Measurements from ENCODE around the gene SLC35C1. TPM values are rescaled to one million over a fixed set of nuclear protein-coding genes. Genes with fewer than 3 reads are reported as not detected.

SLC35C1 gene
- total and polyA plus RNA-seq, 2 of the 13 experiments (the other 11 are each of a cell fraction or from before 2014, with no cell fraction given), result 2.9 to 7.0 TPM

DNA sequence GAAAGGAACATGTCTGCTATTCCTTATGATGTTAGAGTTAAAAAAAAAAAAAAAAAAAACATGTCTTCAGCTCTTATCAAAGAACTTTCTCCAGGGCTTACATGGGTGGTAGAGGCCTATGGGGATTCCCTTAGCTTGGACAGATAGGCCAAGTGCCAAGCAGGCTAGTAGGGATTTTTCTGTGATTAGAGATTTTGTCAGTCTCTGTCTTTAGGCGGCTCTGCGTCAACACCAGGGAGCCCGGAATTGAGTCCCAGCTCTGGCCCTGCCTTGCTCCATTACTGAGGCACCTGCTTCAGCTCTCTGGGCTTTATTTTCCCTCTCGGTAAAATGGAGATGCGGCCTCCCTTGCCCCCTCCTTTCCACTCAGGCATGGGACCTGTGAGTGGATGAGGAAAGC lies 55.4 kb downstream of the SLC35C1 start:
- TF ChIP-seq STAT6 (CRISPR knock-in tag; IDR thresholded peaks at IDR 0.05; ENCODE audit: borderline replicate concordance) (no peak), ZNF605 (CRISPR knock-in tag; IDR thresholded peaks at IDR 0.05) (no peak), ZNF501 (CRISPR knock-in tag; IDR thresholded peaks at IDR 0.05) (no peak), HMG20A (CRISPR knock-in tag; IDR thresholded peaks at IDR 0.05; ENCODE audit: borderline replicate concordance) (no peak), REXO4 (CRISPR knock-in tag; IDR thresholded peaks at IDR 0.05; ENCODE audit: borderline replicate concordance) (no peak), ZFP1 (CRISPR knock-in tag; IDR thresholded peaks at IDR 0.05) (no peak), NFRKB (IDR thresholded peaks at IDR 0.05) (no peak), LCORL (IDR thresholded peaks at IDR 0.05) (no peak), LCORL (CRISPR knock-in tag; IDR thresholded peaks at IDR 0.05) (no peak), NCOA5 (CRISPR knock-in tag; IDR thresholded peaks at IDR 0.05) (no peak), SRSF9 (IDR thresholded peaks at IDR 0.05; ENCODE audit: borderline replicate concordance, insufficient read depth, low read depth, low read length, poor library complexity, severe bottlenecking) (no peak), ESRRA (CRISPR knock-in tag; IDR thresholded peaks at IDR 0.05; ENCODE audit: low read depth) (no peak), ZNF841 (CRISPR knock-in tag; IDR thresholded peaks at IDR 0.05; ENCODE audit: borderline replicate concordance) (no peak), TFDP2 (CRISPR knock-in tag; IDR thresholded peaks at IDR 0.05) (no peak), SNAI1 (CRISPR knock-in tag; IDR thresholded peaks at IDR 0.05; ENCODE audit: borderline replicate concordance) (no peak), YEATS4 (CRISPR knock-in tag; IDR thresholded peaks at IDR 0.05; ENCODE audit: borderline replicate concordance) (no peak), TCF7 (IDR thresholded peaks at IDR 0.05; ENCODE audit: low read depth) (no peak)
- TF ChIP-seq, protein P1, sequence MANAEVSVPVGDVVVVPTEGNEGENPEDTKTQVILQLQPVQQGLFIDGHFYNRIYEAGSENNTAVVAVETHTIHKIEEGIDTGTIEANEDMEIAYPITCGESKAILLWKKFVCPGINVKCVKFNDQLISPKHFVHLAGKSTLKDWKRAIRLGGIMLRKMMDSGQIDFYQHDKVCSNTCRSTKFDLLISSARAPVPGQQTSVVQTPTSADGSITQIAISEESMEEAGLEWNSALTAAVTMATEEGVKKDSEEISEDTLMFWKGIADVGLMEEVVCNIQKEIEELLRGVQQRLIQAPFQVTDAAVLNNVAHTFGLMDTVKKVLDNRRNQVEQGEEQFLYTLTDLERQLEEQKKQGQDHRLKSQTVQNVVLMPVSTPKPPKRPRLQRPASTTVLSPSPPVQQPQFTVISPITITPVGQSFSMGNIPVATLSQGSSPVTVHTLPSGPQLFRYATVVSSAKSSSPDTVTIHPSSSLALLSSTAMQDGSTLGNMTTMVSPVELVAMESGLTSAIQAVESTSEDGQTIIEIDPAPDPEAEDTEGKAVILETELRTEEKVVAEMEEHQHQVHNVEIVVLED (CRISPR knock-in tag; IDR thresholded peaks at IDR 0.05; ENCODE audit: borderline replicate concordance), result no peak
- ChIA-PET POLR2A (no interaction called here), CTCF (ENCODE audit: low intra/inter-chr PET ratio, low total read pairs) (no interaction called here)

More for the DNA sequence above, 55.4 kb downstream of the SLC35C1 start:
- Histone ChIP-seq H3K27ac (ENCODE audit: extremely low read length, insufficient read depth, low read length) (no peak overlapping the region), H2AFZ (ENCODE audit: low read length) (no peak overlapping the region), H3K36me3 (replicated peaks in 1 of 2; ENCODE audit: control insufficient read depth in 1 of 2, insufficient read depth in 2 of 2, low read length in 2 of 2) (peaks cover 24 to 82% of the 10 kb centered on the region in 2 experiments), H4K20me1 (ENCODE audit: insufficient read depth, low read length) (no peaks in the 10 kb centered on the region), H3K4me1 (ENCODE audit: insufficient read depth, low read length) (no peaks in the 10 kb centered on the region), H3K9ac (ENCODE audit: insufficient read depth, low read depth, low read length) (no peak overlapping the region), H3K4me3 (replicated peaks in 1 of 3; ENCODE audit: insufficient read depth in 1 of 3, low read depth in 2 of 3, low read length in 3 of 3) (no peak overlapping the region), H3K9me3 (ENCODE audit: low read length) (no peaks in the 10 kb centered on the region), H3K27me3 (ENCODE audit: control insufficient read depth in 1 of 2, insufficient read depth in 2 of 2, low read length in 2 of 2) (no peaks in the 10 kb centered on the region), H3K79me2 (ENCODE audit: insufficient read depth, low read length) (no peaks in the 10 kb centered on the region), H3K4me2 (ENCODE audit: low read depth, low read length) (no peak overlapping the region)
- no peak for ATAC-seq
- WGBS (ENCODE audit: low lambda C conversion rate), result 97% methylated on average over 5 of the region's 5 CpGs
- in situ Hi-C loops (cut with HindIII; ENCODE audit: extremely low pct_ligation_motif_present, low pct_unique_long_range_greater_than_20kb), result no loop called here
- intact Hi-C loops (cut with micrococcal nuclease; ENCODE audit: unreplicated experiment), result no loop called here
- no peak for DNase-seq (ENCODE audit: low spot score)
- BruUV-seq (replicated peaks), result no TSS peak
- FAIRE-seq, result no peak

Data from HepG2 (cell line).